Nephron progenitor cell (in vitro differentiated cells): Measurements from ENCODE around the gene DNAH14.
"Not testable (repeated sequence)": the region's sequence is repeated elsewhere in the genome, so short reads cannot be mapped to it uniquely, and the experiment has no call there.

Experiments used
- DNase-seq: peaks from one replicate; pipeline ENCODE4 v3.0.0; 2021
- H3K27ac Mint-ChIP-seq: 2 replicates; pipeline ENCODE4 v1.8.0; 2021; ENCODE audit warnings: mild to moderate bottlenecking, moderate library complexity, mixed read lengths
- H3K27me3 Mint-ChIP-seq: 2 replicates; pipeline ENCODE4 v1.8.0; 2021; ENCODE audit warnings: mild to moderate bottlenecking, low read depth, mixed read lengths; ENCODE audit not compliant: poor library complexity
- H3K36me3 Mint-ChIP-seq: 2 replicates; pipeline ENCODE4 v1.8.0; 2021; ENCODE audit warnings: low read depth, mixed read lengths
- H3K4me1 Mint-ChIP-seq: 2 replicates; pipeline ENCODE4 v1.8.0; 2021; ENCODE audit warnings: mixed read lengths
- H3K4me3 Mint-ChIP-seq: 2 replicates; pipeline ENCODE4 v1.8.0; 2021; ENCODE audit warnings: mild to moderate bottlenecking, moderate library complexity, mixed read lengths
- H3K9me3 Mint-ChIP-seq: 2 replicates; pipeline ENCODE4 v1.8.0; 2021; ENCODE audit warnings: mild to moderate bottlenecking, moderate library complexity, mixed read lengths
- TF ChIP-seq, protein P1 (sequence below): fragments of 200-600 bp; sonication (generic); IDR thresholded peaks from 2 replicates; pipeline ENCODE4 v1.5.0; 2021; ENCODE audit warnings: antibody characterized with exemption

The DNAH14 gene

DNA sequence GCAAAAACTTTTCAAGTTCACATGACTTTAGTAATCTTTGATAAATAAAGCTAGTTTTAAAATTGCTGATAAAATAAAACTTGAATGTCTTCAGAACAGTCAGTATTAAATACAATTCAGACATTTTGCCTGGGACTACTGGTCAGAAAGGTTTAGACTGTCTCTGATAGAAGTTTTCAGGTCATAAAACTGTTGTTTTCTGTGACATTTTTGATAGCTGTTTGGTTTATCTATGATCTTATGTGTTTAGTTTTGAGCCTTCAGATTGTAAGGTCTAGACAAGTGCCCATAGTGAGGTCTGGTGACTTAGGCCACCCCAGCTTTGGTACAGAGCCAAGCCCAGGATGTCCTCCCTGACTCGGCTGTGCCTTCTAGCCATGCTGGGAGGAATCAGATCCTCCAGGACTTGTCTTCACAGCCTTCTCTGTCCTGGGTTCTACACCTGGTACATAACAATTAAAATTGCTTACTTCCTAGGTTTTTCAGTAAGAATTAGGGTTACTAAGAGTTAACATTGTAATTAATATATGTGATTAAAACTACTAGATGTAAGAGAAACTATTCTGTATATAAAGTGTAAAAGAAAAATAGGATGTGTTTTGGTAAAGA, 15.1 kb upstream of the DNAH14 start:
- H3K27me3 Mint-ChIP-seq, result no peaks in the 10 kb centered on the region
- no peaks in the 10 kb centered on the region for H3K4me1 Mint-ChIP-seq
- TF ChIP-seq, protein P1, sequence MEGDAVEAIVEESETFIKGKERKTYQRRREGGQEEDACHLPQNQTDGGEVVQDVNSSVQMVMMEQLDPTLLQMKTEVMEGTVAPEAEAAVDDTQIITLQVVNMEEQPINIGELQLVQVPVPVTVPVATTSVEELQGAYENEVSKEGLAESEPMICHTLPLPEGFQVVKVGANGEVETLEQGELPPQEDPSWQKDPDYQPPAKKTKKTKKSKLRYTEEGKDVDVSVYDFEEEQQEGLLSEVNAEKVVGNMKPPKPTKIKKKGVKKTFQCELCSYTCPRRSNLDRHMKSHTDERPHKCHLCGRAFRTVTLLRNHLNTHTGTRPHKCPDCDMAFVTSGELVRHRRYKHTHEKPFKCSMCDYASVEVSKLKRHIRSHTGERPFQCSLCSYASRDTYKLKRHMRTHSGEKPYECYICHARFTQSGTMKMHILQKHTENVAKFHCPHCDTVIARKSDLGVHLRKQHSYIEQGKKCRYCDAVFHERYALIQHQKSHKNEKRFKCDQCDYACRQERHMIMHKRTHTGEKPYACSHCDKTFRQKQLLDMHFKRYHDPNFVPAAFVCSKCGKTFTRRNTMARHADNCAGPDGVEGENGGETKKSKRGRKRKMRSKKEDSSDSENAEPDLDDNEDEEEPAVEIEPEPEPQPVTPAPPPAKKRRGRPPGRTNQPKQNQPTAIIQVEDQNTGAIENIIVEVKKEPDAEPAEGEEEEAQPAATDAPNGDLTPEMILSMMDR, result no peak
- H3K9me3 Mint-ChIP-seq, result peaks cover 70% of the 10 kb centered on the region
- no peak for DNase-seq
- H3K4me3 Mint-ChIP-seq, result no peak overlapping the region
- no peak overlapping the region for H3K27ac Mint-ChIP-seq
- peaks cover 18% of the 10 kb centered on the region for H3K36me3 Mint-ChIP-seq

DNA sequence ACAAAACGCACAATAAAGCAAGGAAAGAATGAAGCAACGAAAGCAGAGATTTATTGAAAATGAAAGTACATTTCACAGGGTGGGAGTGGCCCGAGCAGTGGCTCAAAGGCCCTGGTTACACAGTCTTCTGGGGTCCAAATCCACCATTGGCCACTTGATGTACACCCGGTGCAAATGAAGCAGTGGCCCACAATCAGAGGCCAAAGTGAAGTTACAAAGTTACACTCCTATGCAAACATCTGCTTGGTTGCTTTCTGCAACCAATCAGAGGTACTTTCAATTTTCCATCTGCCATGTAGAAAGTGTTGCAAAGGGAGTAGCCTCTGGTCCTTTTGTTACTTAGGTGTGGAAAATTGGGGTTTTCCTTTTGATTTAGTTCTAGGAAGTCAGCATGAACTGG, 10.0 kb upstream of the DNAH14 start:
- peaks cover 21% of the 10 kb centered on the region for H3K9me3 Mint-ChIP-seq
- H3K4me1 Mint-ChIP-seq, result peaks cover 14% of the 10 kb centered on the region
- no peaks in the 10 kb centered on the region for H3K27me3 Mint-ChIP-seq
- no peaks in the 10 kb centered on the region for H3K36me3 Mint-ChIP-seq
- H3K27ac Mint-ChIP-seq, result no peak overlapping the region
- TF ChIP-seq, protein P1, result no peak
- DNase-seq, result no peak
- no peak overlapping the region for H3K4me3 Mint-ChIP-seq

DNA sequence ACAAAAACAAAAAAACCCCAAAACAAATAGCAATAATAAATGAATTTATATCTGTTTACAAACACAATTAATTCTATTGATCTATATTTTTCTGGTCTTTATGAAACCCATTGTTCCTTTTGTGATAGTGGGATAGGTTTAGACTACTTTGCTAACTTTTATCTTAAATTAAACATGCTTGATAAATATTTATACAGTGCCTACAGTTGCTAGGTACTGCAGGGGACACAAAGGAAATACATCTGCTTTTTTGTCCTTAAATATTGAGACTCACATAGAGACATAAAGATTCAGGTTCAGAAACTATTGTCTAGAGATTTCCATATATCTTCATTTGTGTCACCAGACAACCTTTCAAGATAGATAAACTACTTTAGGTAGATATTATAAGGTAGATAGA, 8.5 kb upstream of the DNAH14 start:
- Mint-ChIP-seq H3K9me3 (peaks cover 8% of the 10 kb centered on the region), H3K36me3 (no peaks in the 10 kb centered on the region), H3K27me3 (no peaks in the 10 kb centered on the region), H3K4me3 (no peak overlapping the region), H3K27ac (no peak overlapping the region), H3K4me1 (peaks cover 14% of the 10 kb centered on the region)
- TF ChIP-seq, protein P1, result no peak
- no peak for DNase-seq

DNA sequence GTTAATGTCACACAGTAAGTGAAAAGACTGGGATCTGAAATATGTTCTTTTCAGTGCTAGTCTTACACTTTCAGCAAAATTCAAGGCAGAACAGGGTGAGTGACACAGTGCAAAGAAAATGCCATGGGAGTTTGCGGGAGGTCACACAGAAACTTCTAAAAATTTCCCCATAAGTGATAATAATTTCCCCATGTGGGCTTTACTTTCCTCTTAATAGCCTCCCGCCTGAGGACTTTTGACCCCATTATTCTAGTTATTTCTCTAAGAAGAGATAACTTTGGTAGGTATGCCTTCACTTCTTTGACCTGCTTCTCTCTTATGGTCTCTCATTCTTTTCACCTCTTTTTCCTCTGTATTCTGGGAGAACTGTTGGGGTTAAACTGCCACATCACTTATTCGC, 8.1 kb upstream of the DNAH14 start:
- H3K27me3 Mint-ChIP-seq, result no peaks in the 10 kb centered on the region
- TF ChIP-seq, protein P1, result no peak
- peaks cover 4% of the 10 kb centered on the region for H3K9me3 Mint-ChIP-seq
- H3K36me3 Mint-ChIP-seq, result no peaks in the 10 kb centered on the region
- no peak overlapping the region for H3K4me3 Mint-ChIP-seq
- DNase-seq, result no peak
- no peak overlapping the region for H3K27ac Mint-ChIP-seq
- H3K4me1 Mint-ChIP-seq, result peaks cover 14% of the 10 kb centered on the region

DNA sequence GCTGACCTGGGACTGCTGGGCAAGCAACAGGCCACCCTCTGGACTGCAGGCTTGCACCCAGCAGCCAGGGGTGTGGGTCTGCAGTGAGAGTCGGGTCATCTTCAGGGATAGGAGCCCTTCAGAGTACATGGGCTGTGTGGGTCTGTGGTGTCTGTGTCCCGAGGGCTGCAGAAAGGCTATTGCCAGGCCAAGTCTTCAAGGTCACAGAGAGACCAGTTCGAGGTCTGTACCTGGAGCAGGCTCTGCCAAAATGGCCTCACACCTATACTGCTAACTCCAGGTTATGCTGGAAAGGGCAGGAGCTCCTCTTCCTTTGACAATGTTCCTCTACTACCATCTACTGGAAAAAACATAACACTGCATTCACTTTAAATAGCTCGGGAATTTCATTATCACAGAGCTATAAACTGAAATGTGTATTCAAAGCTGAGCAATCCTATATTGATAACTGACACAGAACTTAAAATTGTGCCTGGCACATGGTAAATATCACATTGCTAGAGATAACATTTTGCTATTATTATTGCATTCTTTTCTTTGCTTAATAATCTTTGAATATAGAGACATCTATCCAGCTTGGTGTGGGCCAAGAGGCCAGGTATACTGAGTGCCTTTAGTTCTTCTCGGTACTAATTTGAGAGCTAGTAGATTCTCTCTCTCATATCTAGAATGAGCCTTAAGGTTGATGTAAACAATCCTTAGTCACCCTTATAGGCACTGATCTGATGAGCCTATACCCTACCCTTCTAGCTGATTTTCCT, 6.9 kb upstream of the DNAH14 start:
- no peak overlapping the region for H3K27ac Mint-ChIP-seq
- peaks cover 4% of the 10 kb centered on the region for H3K9me3 Mint-ChIP-seq
- H3K4me3 Mint-ChIP-seq, result no peak overlapping the region
- H3K36me3 Mint-ChIP-seq, result peaks cover 1% of the 10 kb centered on the region
- H3K27me3 Mint-ChIP-seq, result no peaks in the 10 kb centered on the region
- H3K4me1 Mint-ChIP-seq, result peaks cover 14% of the 10 kb centered on the region
- DNase-seq, result peak; percentile 11
- TF ChIP-seq, protein P1, result peak; percentile 94

DNA sequence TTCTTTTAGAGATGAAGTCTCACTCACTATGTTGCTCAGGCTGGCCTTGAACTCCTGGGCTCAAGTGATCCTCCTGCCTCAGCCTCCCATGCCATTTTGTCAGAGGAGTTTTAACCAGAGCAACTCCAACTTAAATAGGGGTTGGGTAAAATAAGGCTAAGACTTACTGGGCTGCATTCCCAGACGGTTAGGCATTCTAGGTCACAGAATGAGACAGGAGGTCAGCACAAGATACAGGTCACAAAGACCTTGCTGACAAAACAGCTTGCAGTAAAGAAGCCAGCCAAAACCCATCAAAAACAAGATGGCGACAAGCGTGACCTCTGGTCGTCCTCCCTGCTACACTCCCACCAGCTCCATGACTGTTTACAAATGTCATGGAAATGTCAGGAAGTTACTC, 5.7 kb upstream of the DNAH14 start:
- DNase-seq, result no peak
- Mint-ChIP-seq H3K36me3 (peaks cover 4% of the 10 kb centered on the region), H3K4me1 (peaks cover 14% of the 10 kb centered on the region), H3K27me3 (no peaks in the 10 kb centered on the region), H3K27ac (no peak overlapping the region), H3K4me3 (no peak overlapping the region), H3K9me3 (peaks cover 7% of the 10 kb centered on the region)
- TF ChIP-seq, protein P1, result no peak

DNA sequence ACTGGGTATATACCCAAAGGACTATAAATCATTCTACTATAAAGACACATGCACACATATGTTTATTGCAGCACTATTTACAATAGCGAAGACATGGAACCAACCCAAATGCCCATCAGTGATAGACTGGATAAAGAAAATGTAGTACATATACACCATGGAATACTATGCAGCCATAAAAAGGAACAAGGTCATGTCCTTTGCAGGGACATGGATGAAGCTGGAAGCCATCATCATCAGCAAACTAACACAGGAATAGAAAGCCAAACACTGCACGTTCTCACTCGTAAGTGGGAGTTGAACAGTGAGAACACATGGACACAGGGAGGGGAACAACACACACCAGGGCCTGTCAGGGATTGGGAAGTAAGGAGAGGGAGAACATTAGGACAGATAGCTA, 1.8 kb upstream of the DNAH14 start:
- Mint-ChIP-seq H3K4me3 (peak overlapping the region; percentile 40), H3K36me3 (peaks cover 19% of the 10 kb centered on the region), H3K4me1 (peaks cover 14% of the 10 kb centered on the region), H3K9me3 (peaks cover 29% of the 10 kb centered on the region)
- DNase-seq, H3K27me3 Mint-ChIP-seq, H3K27ac Mint-ChIP-seq: not testable (repeated sequence)
